ENCODE results near the gene SHANK3. TPM values are rescaled to one million over a fixed set of nuclear protein-coding genes. Genes with fewer than 3 reads are reported as not detected.
A peak's percentile ranks its signal among the peaks of the same experiment; 100 is the strongest.

The SHANK3 gene
- total and polyA plus RNA-seq, 2 of the 8 experiments (the other 6 are each of a cell fraction or from before 2014, with no cell fraction given): 1.5 to 6.0 TPM

DNA sequence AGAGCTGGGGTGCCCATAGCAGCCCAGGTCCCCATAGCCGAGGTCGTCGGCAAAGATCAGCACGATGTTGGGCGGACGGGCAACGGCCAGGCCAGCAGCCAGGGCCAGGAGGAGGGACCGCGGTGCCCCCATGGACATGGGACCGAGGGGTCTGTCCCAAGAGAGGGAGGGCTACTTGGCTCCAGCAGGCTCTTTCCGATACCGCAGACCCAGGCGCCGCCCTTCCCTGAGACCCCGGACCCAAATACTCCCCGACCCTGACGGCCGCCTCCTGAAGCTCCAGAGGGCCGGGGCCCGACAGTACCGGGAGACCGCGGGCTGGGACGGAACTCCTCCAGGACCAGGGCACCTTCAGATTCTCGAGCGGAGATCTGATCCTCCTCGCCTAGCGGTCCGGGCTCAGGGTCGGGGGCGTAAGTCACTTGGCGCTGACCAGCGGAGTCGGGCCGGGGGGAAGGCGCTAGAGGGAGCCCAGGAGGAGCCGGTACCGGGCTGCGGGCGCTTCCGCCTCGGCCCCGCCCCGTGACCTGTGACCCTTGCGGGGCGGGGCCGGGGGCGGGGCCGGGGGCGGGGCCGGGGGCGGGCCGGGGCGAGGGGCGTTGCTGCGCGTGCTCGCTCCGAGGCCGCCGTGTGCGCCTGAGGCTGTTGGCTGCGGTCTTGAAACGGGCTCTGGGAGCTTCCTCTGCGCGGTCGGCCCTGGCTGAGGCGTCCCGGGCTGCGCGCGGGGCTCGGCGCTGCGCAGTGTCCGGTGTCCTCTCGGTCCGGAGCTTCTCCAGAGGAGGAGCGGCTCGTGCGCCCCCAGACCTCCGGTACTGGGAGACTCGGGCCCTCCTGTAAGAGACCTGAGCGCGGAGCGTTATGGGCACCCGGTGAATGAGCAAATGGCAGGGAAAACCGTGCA lies 44.7 kb upstream of the SHANK3 start, which contains the start of gene ARSA (continued):
- TF ChIP-seq, protein P1, sequence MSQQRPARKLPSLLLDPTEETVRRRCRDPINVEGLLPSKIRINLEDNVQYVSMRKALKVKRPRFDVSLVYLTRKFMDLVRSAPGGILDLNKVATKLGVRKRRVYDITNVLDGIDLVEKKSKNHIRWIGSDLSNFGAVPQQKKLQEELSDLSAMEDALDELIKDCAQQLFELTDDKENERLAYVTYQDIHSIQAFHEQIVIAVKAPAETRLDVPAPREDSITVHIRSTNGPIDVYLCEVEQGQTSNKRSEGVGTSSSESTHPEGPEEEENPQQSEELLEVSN (IDR thresholded peaks at IDR 0.05): peak; percentile 90
- TF ChIP-seq RAD21 (IDR thresholded peaks at IDR 0.05 in 1 of 2, conservative IDR thresholded peaks at IDR 0.05 in 1 of 2; ENCODE audit: low read depth in 2 of 2, low read length in 2 of 2) (peak; percentile 36 to 60; a peak in 3 of 4 replicates), ASH2L (IDR thresholded peaks at IDR 0.05; ENCODE audit: low read length) (peak; percentile 15), CEBPB (IDR thresholded peaks at IDR 0.05; ENCODE audit: low read depth, low read length) (no peak)
- TF ChIP-seq, protein P2, sequence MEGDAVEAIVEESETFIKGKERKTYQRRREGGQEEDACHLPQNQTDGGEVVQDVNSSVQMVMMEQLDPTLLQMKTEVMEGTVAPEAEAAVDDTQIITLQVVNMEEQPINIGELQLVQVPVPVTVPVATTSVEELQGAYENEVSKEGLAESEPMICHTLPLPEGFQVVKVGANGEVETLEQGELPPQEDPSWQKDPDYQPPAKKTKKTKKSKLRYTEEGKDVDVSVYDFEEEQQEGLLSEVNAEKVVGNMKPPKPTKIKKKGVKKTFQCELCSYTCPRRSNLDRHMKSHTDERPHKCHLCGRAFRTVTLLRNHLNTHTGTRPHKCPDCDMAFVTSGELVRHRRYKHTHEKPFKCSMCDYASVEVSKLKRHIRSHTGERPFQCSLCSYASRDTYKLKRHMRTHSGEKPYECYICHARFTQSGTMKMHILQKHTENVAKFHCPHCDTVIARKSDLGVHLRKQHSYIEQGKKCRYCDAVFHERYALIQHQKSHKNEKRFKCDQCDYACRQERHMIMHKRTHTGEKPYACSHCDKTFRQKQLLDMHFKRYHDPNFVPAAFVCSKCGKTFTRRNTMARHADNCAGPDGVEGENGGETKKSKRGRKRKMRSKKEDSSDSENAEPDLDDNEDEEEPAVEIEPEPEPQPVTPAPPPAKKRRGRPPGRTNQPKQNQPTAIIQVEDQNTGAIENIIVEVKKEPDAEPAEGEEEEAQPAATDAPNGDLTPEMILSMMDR (IDR thresholded peaks at IDR 0.05; ENCODE audit: control extremely low read depth in 1 of 3, insufficient read depth in 1 of 3, low read depth in 1 of 3, low read length in 3 of 3): peak; percentile 29 to 54 (median 41)
